ENCODE results near the gene FAM83E. TPM values are rescaled to one million over a fixed set of nuclear protein-coding genes. Genes with fewer than 3 reads are reported as not detected.

The FAM83E gene
- total RNA-seq, 1 donor from 2014 or later: 0.64 TPM

DNA sequence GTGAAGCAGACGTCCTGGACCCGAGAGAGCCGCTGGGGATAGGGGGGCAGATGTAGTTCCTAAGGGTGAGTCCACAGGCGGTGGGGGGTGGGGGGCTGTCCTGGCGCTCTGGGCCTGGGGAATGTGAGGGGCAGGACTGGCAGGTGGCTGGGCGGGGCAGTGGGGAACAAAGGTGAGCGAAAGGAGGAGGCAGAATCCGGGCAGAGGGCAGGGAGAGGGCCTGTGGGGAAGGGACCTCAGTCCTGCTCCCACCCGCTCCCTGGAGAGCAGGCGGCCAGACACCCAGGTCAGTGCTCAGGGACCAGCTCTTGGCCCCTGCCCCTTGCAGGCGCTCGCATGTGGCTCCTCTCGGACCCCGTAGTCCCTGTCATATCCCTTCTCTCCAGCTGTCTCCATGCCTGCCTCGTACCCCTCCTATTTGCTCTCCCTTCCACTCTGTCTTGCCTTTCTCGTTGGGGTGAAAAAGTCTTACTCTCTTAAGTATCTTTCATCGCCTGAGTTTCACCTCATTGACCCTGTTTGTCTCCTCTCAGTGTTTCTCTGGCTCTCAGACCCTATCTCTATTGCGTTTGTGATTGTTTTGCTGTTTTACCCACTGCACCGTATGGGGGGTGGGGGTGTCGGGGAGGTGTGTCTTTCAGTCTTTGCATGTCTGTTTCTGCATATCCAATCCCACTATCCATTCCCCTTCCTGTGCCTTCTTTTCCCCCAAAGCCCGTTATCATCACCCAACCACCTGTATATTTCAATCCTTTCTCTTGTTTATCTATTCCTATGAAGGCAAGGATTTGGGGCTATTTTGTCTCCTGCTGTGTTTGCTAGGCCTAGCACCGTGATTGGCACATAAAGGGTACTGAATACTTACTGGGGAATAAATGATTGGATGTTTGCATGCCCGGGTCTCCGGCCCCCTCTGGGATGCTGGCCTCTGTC, 10.2 kb upstream of the FAM83E start:
- H3K36me3 Mint-ChIP-seq (ENCODE audit: low read depth, unreplicated experiment): peaks cover 13% of the 10 kb centered on the region
- TF ChIP-seq, protein P1, sequence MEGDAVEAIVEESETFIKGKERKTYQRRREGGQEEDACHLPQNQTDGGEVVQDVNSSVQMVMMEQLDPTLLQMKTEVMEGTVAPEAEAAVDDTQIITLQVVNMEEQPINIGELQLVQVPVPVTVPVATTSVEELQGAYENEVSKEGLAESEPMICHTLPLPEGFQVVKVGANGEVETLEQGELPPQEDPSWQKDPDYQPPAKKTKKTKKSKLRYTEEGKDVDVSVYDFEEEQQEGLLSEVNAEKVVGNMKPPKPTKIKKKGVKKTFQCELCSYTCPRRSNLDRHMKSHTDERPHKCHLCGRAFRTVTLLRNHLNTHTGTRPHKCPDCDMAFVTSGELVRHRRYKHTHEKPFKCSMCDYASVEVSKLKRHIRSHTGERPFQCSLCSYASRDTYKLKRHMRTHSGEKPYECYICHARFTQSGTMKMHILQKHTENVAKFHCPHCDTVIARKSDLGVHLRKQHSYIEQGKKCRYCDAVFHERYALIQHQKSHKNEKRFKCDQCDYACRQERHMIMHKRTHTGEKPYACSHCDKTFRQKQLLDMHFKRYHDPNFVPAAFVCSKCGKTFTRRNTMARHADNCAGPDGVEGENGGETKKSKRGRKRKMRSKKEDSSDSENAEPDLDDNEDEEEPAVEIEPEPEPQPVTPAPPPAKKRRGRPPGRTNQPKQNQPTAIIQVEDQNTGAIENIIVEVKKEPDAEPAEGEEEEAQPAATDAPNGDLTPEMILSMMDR (IDR thresholded peaks at IDR 0.05; ENCODE audit: unreplicated experiment): no peak
- no peak for DNase-seq (ENCODE audit: low spot score)
- H3K4me1 Mint-ChIP-seq (ENCODE audit: unreplicated experiment): peaks cover 15% of the 10 kb centered on the region
- no peaks in the 10 kb centered on the region for H3K9me3 Mint-ChIP-seq (ENCODE audit: unreplicated experiment)
- peaks cover 13% of the 10 kb centered on the region for H3K27me3 Mint-ChIP-seq (ENCODE audit: unreplicated experiment)
- peak overlapping the region; percentile 83 for H3K4me3 Mint-ChIP-seq (ENCODE audit: unreplicated experiment)
- H3K27ac Mint-ChIP-seq (ENCODE audit: unreplicated experiment): peak overlapping the region; percentile 68

GRCh38 chr19:48624067-48624594, 9.3 kb upstream of the FAM83E start:
- Mint-ChIP-seq H3K4me1 (ENCODE audit: unreplicated experiment) (peaks cover 15% of the 10 kb centered on the region), H3K27me3 (ENCODE audit: unreplicated experiment) (peaks cover 14% of the 10 kb centered on the region)
- peak; percentile 98 for DNase-seq (ENCODE audit: low spot score)

GRCh38 chr19:48623556-48624066, 8.7 kb upstream of the FAM83E start:
- Mint-ChIP-seq H3K27ac (ENCODE audit: unreplicated experiment) (peak overlapping the region; percentile 92), H3K4me3 (ENCODE audit: unreplicated experiment) (peak overlapping the region; percentile 86), H3K36me3 (ENCODE audit: low read depth, unreplicated experiment) (peaks cover 13% of the 10 kb centered on the region), H3K27me3 (ENCODE audit: unreplicated experiment) (peaks cover 15% of the 10 kb centered on the region), H3K9me3 (ENCODE audit: unreplicated experiment) (no peaks in the 10 kb centered on the region), H3K4me1 (ENCODE audit: unreplicated experiment) (peaks cover 17% of the 10 kb centered on the region)
- TF ChIP-seq, protein P1 (IDR thresholded peaks at IDR 0.05; ENCODE audit: unreplicated experiment): no peak
- DNase-seq (ENCODE audit: low spot score): no peak

More at GRCh38 chr19:48624067-48624594, 9.3 kb upstream of the FAM83E start:
- H3K27ac Mint-ChIP-seq (ENCODE audit: unreplicated experiment): peak overlapping the region; percentile 92
- H3K36me3 Mint-ChIP-seq (ENCODE audit: low read depth, unreplicated experiment): peaks cover 13% of the 10 kb centered on the region
- TF ChIP-seq, protein P1 (IDR thresholded peaks at IDR 0.05; ENCODE audit: unreplicated experiment): no peak
- peak overlapping the region; percentile 89 for H3K4me3 Mint-ChIP-seq (ENCODE audit: unreplicated experiment)
- no peaks in the 10 kb centered on the region for H3K9me3 Mint-ChIP-seq (ENCODE audit: unreplicated experiment)

DNA sequence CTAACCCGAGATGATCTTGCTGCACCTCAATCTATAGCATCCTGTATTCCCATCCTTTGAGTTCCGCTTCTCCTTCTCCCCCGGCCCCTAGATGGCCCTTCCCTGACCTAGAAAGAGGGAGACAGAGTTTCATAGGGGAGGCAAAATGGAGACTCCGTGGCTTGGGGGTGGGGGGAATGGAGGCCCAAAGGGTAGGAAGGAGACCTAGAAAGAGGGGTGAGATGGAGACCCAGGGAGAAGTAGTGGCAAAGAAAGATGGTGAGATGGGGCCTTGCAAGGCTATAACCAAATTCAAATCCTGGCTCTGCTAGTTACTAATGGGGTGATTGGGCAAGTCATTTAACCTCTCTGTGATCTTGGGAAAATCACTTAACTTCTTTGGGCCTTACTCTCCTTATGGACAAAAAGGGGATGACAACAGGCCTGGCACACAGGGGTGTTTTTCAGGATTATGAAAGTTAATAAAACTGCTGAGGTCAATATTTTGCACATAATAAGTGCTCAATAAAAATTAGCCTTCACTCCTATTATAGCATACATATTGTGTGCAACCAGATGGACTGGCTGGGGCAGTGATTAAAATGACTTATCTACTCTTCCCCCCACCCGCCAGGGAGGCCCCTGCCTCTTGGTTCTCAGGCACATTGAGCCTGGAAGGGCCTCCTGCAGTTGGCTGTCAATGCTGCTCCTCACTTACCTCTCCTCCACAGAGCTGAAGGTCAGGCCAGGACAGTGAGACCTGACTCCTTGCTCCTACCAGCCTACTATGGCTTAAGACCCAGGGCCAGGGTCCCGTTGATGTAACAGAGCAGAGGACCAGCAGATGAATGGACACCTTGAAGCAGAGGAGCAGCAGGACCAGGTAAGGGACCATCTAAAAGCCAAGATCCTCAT, 5.1 kb upstream of the FAM83E start:
- Mint-ChIP-seq H3K4me1 (ENCODE audit: unreplicated experiment) (peaks cover 36% of the 10 kb centered on the region), H3K9me3 (ENCODE audit: unreplicated experiment) (no peaks in the 10 kb centered on the region), H3K4me3 (ENCODE audit: unreplicated experiment) (peak overlapping the region; percentile 99), H3K27ac (ENCODE audit: unreplicated experiment) (peak overlapping the region; percentile 89), H3K36me3 (ENCODE audit: low read depth, unreplicated experiment) (peaks cover 34% of the 10 kb centered on the region), H3K27me3 (ENCODE audit: unreplicated experiment) (peaks cover 11% of the 10 kb centered on the region)
- DNase-seq (ENCODE audit: low spot score): no peak
- TF ChIP-seq, protein P1 (IDR thresholded peaks at IDR 0.05; ENCODE audit: unreplicated experiment): no peak
